Stimulated activated naive CD4-positive, alpha-beta T cell (primary cell): ENCODE data around the gene DPP10.

ENCODE experiments used
- DNase-seq, 6 experiments: peaks; one replicate each; lab custom pipeline; 2025; lab: John Stamatoyannopoulos, UW

DPP10 gene

DNA sequence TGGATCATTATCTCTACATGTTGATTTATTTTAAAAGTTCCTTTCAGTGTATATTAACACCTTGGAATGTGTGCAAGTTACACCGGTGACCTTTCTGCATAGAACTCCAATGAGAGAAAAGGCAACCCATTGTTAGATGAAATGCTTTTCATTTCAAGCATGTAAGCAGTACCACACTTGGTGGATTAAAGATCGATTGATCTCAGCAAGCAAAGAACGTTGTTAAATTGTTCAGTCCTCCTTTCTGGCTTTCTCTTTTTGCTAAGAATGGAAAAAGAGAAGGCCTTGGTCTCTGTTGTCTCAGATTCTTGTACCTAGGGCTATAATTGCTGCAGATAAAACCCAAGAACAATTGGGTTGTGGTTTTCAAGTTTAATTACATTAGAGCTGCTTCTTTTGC, 843.0 kb downstream of the DPP10 start:
- DNase-seq, result no peak

DNA sequence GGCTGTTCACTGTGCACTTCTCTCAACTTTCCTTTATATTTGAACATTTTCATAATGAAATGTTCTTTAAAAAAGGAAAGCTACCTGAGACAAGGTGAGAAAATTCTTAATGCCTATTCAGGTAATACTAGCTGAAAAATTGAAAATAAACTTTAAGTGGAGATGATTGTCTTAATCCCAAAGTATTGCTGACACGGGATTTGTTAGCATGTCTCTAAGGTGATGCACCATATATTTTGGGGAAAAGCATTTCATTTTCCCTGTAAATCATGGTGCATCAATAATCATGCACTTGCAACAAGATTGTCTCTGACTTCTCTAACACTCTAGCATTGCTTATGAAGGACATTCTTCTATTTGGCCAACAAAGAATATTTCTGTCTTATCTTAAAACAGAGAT, 848.0 kb downstream of the DPP10 start:
- no peak for DNase-seq

DNA sequence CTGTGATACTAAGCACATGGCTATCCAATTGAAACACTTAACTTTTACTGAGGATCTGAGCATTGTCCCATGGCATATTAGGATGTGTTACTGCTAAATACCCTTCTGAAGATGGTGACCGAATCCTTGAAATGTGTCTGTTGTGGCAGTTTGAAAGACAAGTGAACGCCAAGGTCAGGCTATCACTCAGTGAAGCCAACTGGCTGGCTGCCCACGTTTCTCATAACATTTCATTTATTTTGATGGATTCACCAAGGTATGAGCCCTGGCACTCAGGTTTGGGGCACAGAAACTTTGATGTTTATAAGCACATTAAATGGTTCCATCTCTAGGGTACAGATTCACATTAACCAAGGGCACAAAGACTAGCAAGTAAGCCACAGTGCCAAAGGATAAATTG, 850.3 kb downstream of the DPP10 start:
- no peak for DNase-seq

DNA sequence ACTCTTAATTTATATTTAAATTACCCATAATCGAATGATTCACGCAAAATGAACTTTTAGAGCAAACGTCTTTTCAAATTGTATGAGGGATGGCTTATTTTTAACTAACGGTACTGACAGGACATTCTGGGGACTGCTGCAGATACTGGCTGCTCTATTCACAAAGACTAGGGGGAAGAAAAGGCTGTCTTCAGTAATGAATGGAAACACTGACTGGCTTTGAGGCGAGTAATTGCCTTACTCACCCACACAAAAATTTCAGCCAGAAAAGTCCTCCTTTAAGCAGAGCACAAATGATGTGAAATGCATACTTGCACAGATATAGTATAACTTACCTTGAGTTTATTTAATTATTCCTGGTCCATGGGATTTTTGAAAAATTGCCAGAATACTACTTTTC, 852.6 kb downstream of the DPP10 start:
- no peak for DNase-seq

DNA sequence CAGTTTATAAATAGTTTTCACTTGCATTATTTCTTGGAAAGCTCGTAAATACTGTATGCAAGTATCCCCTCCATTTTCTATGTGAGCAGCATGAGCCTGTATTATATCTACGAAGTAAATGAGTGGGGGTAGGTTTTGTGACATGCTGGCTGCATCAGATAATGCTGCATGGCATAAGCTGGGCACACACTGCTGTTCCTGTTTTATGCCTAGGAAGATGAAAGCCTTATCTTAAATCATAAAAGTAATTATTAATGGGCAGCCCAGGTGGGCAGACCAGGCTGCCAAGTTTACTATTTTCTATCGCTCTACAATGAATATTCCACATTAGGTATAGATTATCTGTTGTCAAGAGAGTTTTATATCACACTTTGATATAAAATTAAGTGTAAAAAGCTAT, 854.6 kb downstream of the DPP10 start:
- DNase-seq, result no peak

DNA sequence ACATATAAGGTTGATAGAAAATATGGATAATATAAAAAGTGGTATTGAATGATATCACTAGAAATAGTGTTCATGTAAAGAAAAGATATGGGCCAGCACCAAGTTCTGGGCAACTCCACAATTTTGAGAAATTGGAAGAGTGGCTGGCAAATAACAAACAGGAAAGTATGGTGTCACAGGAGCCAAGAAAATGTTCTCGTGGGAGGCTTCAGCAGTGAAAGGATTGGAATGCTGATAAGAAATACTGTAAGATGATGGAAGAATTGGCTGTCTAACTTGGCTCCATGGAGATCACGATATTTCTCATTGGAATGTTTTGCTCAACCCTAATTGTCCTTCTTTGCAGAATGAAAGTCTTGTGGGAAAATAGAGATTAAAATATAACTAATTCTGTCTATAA, 856.8 kb downstream of the DPP10 start:
- no peak for DNase-seq

DNA sequence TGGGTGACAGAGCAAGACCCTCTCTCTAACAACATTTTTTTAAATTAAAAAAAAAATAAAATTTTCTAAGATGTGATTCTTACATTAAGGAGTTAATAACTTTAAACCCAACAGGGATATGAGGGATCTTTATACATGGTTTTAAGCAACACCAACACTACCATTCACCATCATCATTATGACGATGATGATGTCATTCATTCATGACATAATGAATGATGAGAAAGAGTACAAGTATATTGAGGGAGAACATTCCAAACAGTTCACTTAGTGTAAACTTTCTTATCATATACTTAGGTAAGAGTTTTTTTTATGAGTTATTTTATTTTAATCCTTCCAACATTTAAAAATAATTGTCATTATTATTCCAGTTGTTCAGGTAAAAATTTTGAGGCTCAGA, 863.3 kb downstream of the DPP10 start:
- DNase-seq, result no peak

DNA sequence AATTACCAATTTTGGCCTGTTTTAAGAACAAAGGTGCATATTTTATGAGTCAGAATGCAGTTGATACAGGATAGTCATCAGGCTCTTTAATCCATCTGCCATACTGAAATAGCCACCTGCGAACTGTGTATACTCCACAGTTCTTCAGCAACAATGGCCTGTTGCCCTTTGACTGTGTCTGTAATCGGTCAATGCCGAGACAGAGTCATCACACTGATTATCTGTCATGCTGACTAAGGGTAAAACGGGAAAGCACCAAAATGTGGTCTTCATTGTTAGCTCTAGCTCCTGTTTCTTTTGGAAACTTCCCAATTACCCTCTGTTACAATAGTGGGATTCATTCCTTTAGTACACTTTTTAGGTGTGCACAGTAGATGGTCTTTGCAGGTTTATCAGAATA, 871.7 kb downstream of the DPP10 start:
- no peak for DNase-seq

DNA sequence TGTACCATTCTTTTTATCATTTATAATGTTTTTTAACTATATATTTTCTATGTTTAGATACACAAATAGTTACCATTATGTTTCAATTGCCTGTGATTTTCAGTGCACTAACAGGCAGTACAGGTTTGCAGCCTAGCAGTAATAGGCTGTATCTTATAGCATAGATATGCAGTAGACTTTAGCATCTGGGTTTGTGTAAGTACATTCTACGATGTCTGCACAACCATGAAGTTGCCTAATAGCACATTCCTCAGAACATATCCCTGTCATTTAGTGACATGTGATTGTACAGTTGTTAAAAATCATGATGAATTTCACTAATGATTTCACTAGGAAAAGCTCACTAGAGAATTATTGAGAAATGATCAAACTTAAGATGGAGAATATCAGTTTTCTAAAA, 884.6 kb downstream of the DPP10 start:
- DNase-seq, result no peak

DNA sequence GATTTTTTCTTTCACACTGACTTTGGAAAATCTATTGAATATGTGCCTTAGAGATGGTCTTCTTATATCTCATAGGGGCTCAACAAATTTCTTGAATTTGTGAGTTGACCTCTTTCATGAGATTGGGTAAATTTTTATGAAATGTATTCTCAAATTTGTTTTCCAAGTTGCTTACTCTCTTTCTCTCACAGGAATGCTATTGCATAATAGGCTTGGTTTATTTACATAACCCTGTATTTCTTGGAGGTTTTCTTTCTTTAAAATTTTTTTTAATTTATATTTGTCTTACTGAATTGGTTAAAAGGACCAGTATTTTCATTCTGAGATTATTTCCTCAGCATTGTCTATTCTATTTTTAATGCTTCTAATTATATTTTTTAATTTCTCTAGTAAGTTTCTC, 917.1 kb downstream of the DPP10 start:
- no peak for DNase-seq

DNA sequence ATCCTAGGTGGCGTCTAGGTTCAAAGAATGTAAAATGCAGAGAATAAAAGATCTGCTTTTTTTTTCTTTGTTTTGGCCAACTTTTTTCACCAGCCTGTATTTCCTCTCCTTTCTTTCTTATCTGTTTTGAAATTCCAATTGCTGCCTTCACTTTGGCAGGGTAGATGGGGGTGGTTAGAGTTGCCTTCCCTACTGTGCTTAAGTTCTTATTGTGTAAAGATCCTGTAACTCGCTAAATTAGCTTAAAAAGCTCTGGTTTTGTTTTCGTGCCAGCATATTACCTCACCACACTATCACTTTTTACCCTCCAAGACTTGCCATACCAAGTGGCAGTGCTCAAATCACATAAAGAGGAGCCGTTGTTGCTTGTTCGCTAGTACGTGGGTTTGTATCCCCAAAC, 921.7 kb downstream of the DPP10 start:
- DNase-seq, result no peak

DNA sequence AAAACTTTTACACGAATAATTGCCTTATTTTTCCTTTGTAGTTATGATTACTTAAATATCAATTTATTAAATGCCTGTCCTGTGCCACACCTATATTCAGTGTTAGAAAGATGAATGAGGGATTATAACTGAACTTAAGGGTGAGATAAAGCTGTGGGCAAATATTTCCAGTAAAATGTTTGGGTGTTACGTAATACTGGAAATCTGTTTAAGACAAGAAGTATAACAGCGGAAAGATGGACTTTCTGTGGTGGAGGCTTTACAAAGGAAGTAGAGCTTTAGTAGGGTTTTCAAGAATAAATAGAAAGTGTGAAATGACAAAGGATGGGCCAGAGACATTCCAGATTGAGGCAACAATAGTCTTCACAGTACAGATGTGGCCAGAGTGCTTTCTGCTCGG, 927.0 kb downstream of the DPP10 start:
- no peak for DNase-seq

DNA sequence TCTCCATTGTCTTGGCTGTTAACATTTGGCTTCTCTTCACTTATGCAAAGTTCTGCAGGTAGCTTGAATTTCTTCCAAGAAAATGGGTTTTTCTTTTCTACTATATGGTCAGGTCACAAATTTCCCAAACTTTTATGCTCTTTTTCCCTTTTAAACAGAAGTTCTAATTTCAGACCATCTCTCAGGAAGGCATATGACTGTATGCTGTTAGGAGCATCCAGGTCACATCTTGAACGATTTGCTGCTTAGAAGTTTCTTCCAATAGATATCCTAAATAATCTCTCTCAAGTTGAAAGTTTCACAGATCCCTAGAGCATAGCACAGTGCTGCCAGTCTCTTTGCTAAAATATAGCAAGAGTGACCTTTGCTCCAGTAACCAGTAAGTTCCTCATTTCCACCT, 932.5 kb downstream of the DPP10 start:
- no peak for DNase-seq

DNA sequence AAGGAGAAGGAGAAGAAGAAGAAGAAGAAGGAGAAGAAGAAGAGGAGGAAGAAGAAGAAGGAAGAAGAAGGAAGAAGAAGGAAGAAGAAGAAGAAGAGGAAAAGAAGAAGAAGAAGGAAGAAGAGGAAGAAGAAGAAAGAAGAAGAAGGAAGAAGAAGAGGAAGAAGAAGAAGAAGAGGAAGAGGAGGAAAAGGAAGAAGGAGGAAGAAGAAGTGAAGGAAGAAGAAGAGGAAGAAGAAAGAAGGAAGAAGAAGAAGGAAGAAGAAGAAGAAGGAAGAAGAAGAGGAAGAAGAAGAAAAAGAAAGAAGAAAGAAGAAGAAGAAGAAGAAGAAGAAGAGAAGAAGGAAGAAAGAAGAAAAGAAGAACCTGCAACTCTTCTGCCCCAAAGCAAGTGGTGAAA, 942.0 kb downstream of the DPP10 start:
- no peak for DNase-seq

DNA sequence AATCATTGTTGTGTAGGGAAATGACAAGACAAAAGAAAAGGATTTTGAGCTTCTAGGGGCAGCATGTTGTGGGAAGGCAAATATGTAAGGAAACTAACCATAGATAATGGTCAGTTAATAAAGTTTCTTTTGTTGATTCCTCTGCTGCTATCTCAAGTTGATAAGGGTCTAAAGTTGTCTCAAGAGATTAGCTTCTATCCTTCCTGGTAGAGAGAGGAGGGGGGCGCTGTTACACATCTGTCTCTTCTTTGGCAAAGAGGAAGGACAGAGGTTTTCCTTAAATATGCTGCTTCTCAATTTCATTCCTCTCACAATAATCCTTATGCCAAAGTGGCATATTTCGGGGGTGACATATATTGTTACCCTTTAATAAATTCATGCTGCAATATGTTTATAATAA, 944.0 kb downstream of the DPP10 start:
- no peak for DNase-seq

DNA sequence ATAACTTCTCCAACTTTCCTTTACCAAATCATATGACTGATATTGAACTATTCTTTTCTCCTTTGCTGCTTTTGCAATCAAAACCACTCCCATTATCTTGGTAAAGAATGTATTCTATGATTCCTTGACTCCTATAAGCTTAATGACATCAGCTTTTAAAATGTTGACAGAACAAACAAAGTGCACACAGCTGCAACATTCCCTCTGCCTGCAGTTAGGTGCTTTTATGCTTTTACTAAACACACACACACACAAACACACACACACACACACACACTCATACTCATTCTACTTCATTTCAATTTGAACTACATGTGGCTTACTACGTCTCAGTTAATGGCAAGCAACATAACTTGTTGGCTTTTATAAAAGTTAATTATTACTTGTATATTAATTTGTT, 946.6 kb downstream of the DPP10 start:
- DNase-seq, result no peak

DNA sequence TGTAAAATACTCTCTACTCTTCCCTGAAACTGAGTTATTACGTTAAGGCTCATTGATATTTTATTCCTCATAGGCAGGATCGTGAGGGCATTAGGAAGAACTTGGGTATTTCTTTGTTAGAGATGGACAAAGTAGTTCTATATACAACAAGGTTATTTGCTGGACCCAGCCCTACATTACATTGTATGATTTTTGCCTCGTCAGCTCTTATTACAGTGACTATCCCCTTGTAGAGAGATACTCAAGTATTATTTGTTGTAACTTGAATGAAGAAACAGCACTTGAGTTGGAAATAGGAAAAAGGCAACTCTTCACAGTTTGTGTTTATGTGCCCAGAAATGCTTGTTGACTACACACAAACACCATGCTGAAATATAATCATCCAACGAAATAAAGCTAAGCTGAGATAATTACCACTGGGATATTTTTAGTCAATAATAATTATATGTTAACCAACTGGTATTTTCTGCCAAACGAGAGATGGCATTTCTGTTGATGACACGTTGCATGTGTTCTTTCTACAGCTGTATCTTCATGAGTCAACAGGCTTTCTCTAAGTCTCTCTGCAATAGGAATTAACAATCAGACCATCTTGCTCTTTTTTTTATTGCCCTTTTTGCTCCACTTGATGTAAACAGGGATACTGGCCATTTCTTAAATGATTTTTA, 947.6 kb downstream of the DPP10 start:
- DNase-seq, result no peak

DNA sequence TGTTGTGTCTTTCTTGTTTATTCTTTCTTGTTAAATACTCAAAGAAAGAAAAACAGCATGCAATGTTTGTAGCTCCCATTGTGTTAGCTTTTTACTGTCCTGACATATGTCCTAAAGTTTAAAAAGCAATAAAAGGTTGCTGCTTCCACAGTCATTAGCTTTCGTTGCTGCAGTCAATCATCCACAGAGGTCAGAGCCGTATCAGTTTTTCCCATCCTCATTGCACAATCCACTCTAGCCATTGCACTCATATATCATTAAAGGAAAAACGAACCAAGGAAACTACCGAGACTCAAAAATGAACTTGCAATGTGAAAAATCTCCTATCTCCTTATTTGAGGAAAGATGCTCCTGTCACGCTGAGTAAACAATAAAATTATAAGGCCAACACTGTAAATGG, 954.1 kb downstream of the DPP10 start:
- DNase-seq, result no peak

DNA sequence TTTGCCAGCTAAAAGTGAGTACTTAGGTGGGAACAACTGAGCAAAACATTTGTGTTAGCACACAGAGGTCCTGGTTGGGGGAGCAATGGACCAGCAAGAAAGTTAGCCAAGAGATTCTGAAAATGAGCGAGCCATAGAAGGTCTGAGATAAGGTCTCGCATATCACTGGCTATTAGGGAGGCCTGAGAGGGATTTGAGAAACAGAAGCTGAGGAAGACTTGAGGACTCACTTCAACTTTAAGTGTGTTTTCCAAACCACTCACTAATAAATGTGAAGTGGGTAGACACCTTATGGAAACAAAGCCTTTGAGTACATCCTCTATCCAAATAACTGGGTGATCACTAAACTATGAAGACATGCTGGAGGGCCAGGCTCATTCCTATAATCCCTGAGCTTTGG, 958.5 kb downstream of the DPP10 start:
- no peak for DNase-seq

DNA sequence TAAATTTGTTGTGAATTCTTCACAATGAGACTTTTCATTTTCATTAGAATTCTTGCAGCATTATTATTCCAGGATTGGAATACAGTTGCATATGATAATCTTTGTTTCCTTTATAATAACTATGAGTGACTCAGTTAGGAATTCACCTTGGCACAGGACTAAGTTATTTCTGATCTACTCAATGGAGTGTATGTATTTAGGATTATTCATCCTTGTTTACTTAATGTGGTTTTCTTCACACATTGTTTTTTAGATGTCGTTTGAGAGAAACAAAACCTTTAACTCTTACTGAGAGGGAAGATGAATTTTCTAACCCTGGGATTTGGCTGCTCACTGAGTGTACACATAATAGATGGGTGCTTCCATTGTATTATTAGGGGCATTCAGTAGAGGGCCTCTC, 970.1 kb downstream of the DPP10 start:
- DNase-seq, result no peak

DNA sequence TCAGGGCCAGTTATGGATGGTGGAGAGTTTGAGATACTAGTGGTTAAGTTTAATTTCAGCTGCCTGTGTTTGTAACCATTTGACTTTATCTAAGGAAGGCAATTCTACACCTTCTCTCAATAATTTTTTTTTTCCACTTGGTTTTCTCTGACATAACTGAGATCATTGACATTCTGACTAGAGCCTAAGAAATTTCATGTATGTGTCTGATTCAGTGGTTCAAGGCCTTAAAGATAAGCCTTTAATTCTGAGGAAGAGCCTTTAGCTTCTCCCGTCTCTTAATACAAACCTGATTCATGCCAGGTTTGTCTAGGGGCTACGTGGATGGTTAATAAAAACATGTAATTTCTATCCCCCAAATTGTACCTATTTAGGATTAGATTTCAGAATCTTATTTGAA, 971.4 kb downstream of the DPP10 start:
- no peak for DNase-seq

DNA sequence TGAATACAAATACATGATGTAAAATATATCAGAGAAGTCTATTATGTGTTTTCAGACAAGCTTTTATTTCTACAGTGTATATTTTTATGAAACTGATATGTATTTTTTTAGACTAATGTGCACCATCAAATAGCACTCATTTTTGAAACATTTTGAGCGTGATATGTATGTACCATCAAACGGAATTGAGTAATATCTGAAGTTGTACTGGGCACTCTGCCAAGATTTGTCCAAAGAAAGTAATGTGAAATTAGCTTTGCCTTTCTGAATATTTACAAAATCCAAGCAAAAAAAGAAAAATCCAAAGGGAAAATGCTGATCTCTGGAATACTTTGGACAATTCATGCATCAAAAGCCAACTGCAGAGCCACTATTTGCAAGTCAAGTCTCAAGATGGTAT, 972.0 kb downstream of the DPP10 start:
- no peak for DNase-seq

DNA sequence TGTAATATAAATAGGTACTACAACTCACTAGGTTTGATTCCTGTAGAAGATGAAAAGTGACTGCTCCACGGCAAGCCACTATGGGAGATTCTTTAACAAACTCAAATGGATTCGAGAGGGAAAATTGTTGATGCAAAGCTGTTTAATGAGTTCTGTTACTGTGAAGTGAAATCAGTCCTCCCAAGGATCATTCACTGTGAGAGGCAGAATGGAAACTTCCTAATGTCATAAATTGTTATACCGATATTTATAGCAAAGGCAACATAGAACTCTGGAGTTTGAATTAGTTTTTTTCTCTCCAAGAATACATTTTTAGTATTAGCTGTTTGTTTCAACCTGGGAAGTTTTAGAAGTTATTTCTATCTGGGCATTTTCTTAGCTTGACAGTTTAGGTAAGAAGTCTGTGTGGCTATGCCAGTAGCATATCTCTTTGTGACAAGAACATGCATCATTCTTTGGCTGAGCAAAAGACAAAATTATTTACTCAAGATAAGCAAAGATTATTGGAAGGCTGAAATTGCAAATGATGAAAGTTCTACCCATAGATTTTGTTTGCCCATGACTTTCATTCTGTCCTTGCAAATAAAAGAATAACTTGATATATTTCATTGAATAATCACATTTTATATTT, 979.7 kb downstream of the DPP10 start:
- DNase-seq, result no peak

DNA sequence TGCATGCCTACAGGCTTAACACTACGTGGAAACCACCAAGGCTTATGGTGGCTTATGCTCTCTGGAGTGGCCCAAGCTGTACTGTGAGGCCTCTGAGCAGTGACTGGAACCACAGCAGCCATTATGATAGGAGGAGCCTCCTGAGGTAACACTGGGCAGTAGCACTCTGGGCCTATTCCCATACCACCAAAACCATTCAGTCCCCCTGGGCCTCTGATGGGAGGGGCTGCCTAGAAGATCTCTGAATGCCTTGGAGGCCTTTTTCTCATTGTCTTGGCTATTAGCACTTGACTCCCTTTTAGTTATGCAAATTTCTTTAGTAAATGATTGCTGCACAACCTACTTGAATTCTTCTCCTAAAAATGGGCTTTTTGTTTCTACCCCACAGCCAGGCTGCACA, 985.0 kb downstream of the DPP10 start:
- no peak for DNase-seq
